SK-N-SH treated with all-trans-retinoic acid at 6 μM for 48 hours (cell line): ENCODE measurements around the gene TM7SF2.

Source experiments
- ATAC-seq: fragments of 200-7000 bp; cut with Tn5 transposase; 3 replicates; pipeline ENCODE4 v1.9.1; 2020; ENCODE audit warnings: mild to moderate bottlenecking, moderate library complexity
- ARNTL ChIP-seq: fragments of 450-650 bp; formaldehyde crosslinking; IDR thresholded peaks from 2 replicates; pipeline ENCODE4 v1.5.0; 2020; ENCODE audit warnings: low read depth, mild to moderate bottlenecking, moderate library complexity, borderline replicate concordance
- BACH2 ChIP-seq: fragments of 250-450 bp; sonication (Bioruptor Pico); IDR thresholded peaks from 2 replicates; pipeline ENCODE4 v1.9.0; 2021; ENCODE audit warnings: mild to moderate bottlenecking, borderline replicate concordance
- CSDC2 ChIP-seq: fragments of 250-450 bp; sonication (Bioruptor Pico); IDR thresholded peaks from 2 replicates; pipeline ENCODE4 v1.5.0; 2020; ENCODE audit warnings: mild to moderate bottlenecking, moderate library complexity
- CSRNP3 ChIP-seq: fragments of 250-450 bp; sonication (Bioruptor Pico); IDR thresholded peaks from 2 replicates; pipeline ENCODE4 v1.5.1; 2021; ENCODE audit warnings: mild to moderate bottlenecking, moderate library complexity
- ESRRG ChIP-seq: fragments of 250-450 bp; sonication (Bioruptor Pico); IDR thresholded peaks from 2 replicates; pipeline ENCODE4 v1.6.1; 2021; ENCODE audit warnings: mild to moderate bottlenecking
- OSR1 ChIP-seq: fragments of 250-450 bp; sonication (Bioruptor Pico); IDR thresholded peaks from 2 replicates; pipeline ENCODE4 v1.8.0; 2022; ENCODE audit warnings: moderate library complexity, mild to moderate bottlenecking, inconsistent platforms
- PATZ1 ChIP-seq: fragments of 250-450 bp; sonication (Bioruptor Pico); IDR thresholded peaks from 2 replicates; pipeline ENCODE4 v1.8.0; 2020; ENCODE audit warnings: mild to moderate bottlenecking, moderate library complexity, borderline replicate concordance
- POU6F1 ChIP-seq: fragments of 250-450 bp; sonication (Bioruptor Pico); IDR thresholded peaks from 2 replicates; pipeline ENCODE4 v1.8.0; 2021; ENCODE audit warnings: low read depth, mild to moderate bottlenecking, moderate library complexity, borderline replicate concordance
- PPARA ChIP-seq: fragments of 250-450 bp; sonication (Bioruptor Pico); IDR thresholded peaks from 2 replicates; pipeline ENCODE4 v1.5.0; 2020; ENCODE audit warnings: mild to moderate bottlenecking, borderline replicate concordance
- RARB ChIP-seq: fragments of 250-450 bp; sonication (Bioruptor Pico); IDR thresholded peaks from 2 replicates; pipeline ENCODE4 v1.8.0; 2021; ENCODE audit warnings: mild to moderate bottlenecking, moderate library complexity
- SNAI2 ChIP-seq: fragments of 250-450 bp; sonication (Bioruptor Pico); IDR thresholded peaks from 2 replicates; pipeline ENCODE4 v1.5.0; 2020; ENCODE audit warnings: mild to moderate bottlenecking, moderate library complexity
- TOX ChIP-seq: fragments of 250-450 bp; sonication (Bioruptor Pico); IDR thresholded peaks from 2 replicates; pipeline ENCODE4 v1.8.0; 2021; ENCODE audit warnings: mild to moderate bottlenecking, moderate library complexity, borderline replicate concordance
- TSHZ2 ChIP-seq: fragments of 250-450 bp; sonication (Bioruptor Pico); IDR thresholded peaks from 2 replicates; pipeline ENCODE4 v1.5.0; 2020; ENCODE audit warnings: mild to moderate bottlenecking, moderate library complexity
- ZFP3 ChIP-seq: fragments of 250-450 bp; sonication (Bioruptor Pico); IDR thresholded peaks from 2 replicates; pipeline ENCODE4 v1.5.0; 2020; ENCODE audit warnings: mild to moderate bottlenecking, moderate library complexity
- ZNF565 ChIP-seq: fragments of 450-650 bp; formaldehyde crosslinking; conservative IDR thresholded peaks from 2 replicates; pipeline ENCODE4 v1.5.0; 2020; ENCODE audit warnings: low read depth, mild to moderate bottlenecking, moderate library complexity
- ZNF8 ChIP-seq: fragments of 450-650 bp; formaldehyde crosslinking; IDR thresholded peaks from 2 replicates; pipeline ENCODE4 v1.5.0; 2020; ENCODE audit warnings: mild to moderate bottlenecking, moderate library complexity

The TM7SF2 gene

GRCh38 chr11:65129649-65130441, 18.2 kb downstream of the TM7SF2 start:
- no peak for TF ChIP-seq TSHZ2 (CRISPR knock-in tag)
- TF ChIP-seq PPARA (CRISPR knock-in tag) = no peak
- no peak for TF ChIP-seq ZNF565 (CRISPR knock-in tag)
- TF ChIP-seq POU6F1 (CRISPR knock-in tag) = no peak
- TF ChIP-seq ZFP3 (CRISPR knock-in tag) = no peak
- no peak for TF ChIP-seq SNAI2 (CRISPR knock-in tag)

GRCh38 chr11:65130631-65131416, 19.2 kb downstream of the TM7SF2 start:
- ATAC-seq = no peak
- TF ChIP-seq PATZ1 (no peak), CSRNP3 (CRISPR knock-in tag) (no peak), OSR1 (CRISPR knock-in tag) (no peak), ZFP3 (CRISPR knock-in tag) (no peak)

More at GRCh38 chr11:65129649-65130441, 18.2 kb downstream of the TM7SF2 start:
- no peak for ATAC-seq

- no peak for ATAC-seq
- TF ChIP-seq ESRRG (CRISPR knock-in tag) = no peak
- no peak for TF ChIP-seq POU6F1 (CRISPR knock-in tag)
- TF ChIP-seq PATZ1 = no peak
- no peak for TF ChIP-seq OSR1 (CRISPR knock-in tag)
- TF ChIP-seq CSDC2 (CRISPR knock-in tag) = no peak
- TF ChIP-seq BACH2 (CRISPR knock-in tag) = no peak
- TF ChIP-seq ARNTL (CRISPR knock-in tag) = no peak
- TF ChIP-seq RARB = no peak
- TF ChIP-seq ZNF565 (CRISPR knock-in tag) = no peak
- TF ChIP-seq ZFP3 (CRISPR knock-in tag) = no peak
- TF ChIP-seq PPARA (CRISPR knock-in tag) = no peak
- TF ChIP-seq TSHZ2 (CRISPR knock-in tag) = no peak
- TF ChIP-seq TOX (CRISPR knock-in tag) = no peak
- no peak for TF ChIP-seq CSRNP3 (CRISPR knock-in tag)
- no peak for TF ChIP-seq ZNF8
These were observed 19.7 kb downstream of the TM7SF2 start for GRCh38 chr11:65131417-65131776.
